K562 (cell line): ENCODE results near the gene C14orf180. TPM values are rescaled to one million over a fixed set of nuclear protein-coding genes. Genes with fewer than 3 reads are reported as not detected.

Source experiments
- ATAC-seq: fragments of 200-7000 bp; cut with Tn5 transposase; 3 replicates; pipeline ENCODE4 v1.9.1; 2020; ENCODE audit warnings: moderate library complexity
- BruUV-seq: library from RNA; stranded (reverse); fragments of 400-500 nt; replicated peaks from 2 replicates; lab custom pipeline; 2021; lab: Mats Ljungman, UMichigan
- CTCF ChIA-PET: fragments of 300-600 bp; formaldehyde crosslinking; extraction: SDS; loops from one replicate; lab custom pipeline; 2021; ENCODE audit warnings: low intra/inter-chr PET ratio; lab: Yijun Ruan, JAX
- POLR2A ChIA-PET: fragments of 300-600, 350-650 bp; sonication (Branson Sonifier 250); formaldehyde crosslinking; extraction: SDS; loops from one replicate; lab custom pipeline; 2021; ENCODE audit warnings: antibody characterized with exemption, inconsistent platforms; lab: Yijun Ruan, JAX
- DNase-seq, 4 experiments: peaks; one replicate each; pipeline versions ENCODE4 v3.0.0 to v3.0.0-alpha.2; 2011 to 2018; ENCODE audit warnings: low spot score in 3 of 4, mixed read lengths in 3 of 4; ENCODE audit errors: extremely low read depth in 1 of 4
- FAIRE-seq: peaks from 2 replicates; lab custom pipeline; 2011; peaks lifted over from hg19 to GRCh38; lab: Jason Lieb, UNC
- H2AFZ ChIP-seq: 2 replicates; pipeline ENCODE4 v1.6.0; 2011; ENCODE audit warnings: low read depth, low read length, control low read depth, inconsistent platforms
- H3K27ac ChIP-seq: fragments of 200-600 bp; 3 replicates; pipeline ENCODE4 v1.8.0; 2011; ENCODE audit warnings: low read depth, mild to moderate bottlenecking, control low read depth, inconsistent platforms, low read length, moderate library complexity, mixed read lengths; ENCODE audit errors: extremely low read depth
- H3K27me3 ChIP-seq, 2 experiments: fragments of 300-600 bp in 1 of 2; 2 replicates in 1 of 2; 3 replicates in 1 of 2; pipeline versions ENCODE4 v1.6.0 to v1.8.0; 2011; ENCODE audit warnings: inconsistent platforms in 2 of 2, low read length in 2 of 2, mild to moderate bottlenecking in 1 of 2, mixed read lengths in 1 of 2, moderate library complexity in 1 of 2; ENCODE audit not compliant: control insufficient read depth in 2 of 2, insufficient read depth in 2 of 2
- H3K36me3 ChIP-seq: fragments of 300-600 bp; 3 replicates; pipeline ENCODE4 v1.8.0; 2011; ENCODE audit warnings: mild to moderate bottlenecking, low read length, inconsistent platforms; ENCODE audit not compliant: control insufficient read depth, insufficient read depth
- H3K4me1 ChIP-seq, 2 experiments: fragments of 200-600 bp in 1 of 2; replicated peaks in 1 of 2; 2 replicates in 1 of 2; 3 replicates in 1 of 2; pipeline versions ENCODE4 v1.5.1 to v1.8.0; 2011; ENCODE audit warnings: inconsistent platforms in 2 of 2, low read length in 2 of 2, mild to moderate bottlenecking in 1 of 2, mixed read lengths in 1 of 2, moderate library complexity in 1 of 2; ENCODE audit not compliant: control insufficient read depth in 2 of 2, insufficient read depth in 2 of 2
- H3K4me2 ChIP-seq: 2 replicates; pipeline ENCODE4 v1.6.1; 2011; ENCODE audit warnings: low read length, control low read depth, inconsistent platforms, mixed read lengths; ENCODE audit not compliant: insufficient read depth
- H3K4me3 ChIP-seq: fragments of 200-600 bp; sonication (generic), shearing (Covaris generic); 2 replicates; pipeline ENCODE4 v1.5.1; 2016; ENCODE audit warnings: control low read depth, inconsistent platforms
- H3K79me2 ChIP-seq: fragments of 200-600 bp; 3 replicates; pipeline ENCODE4 v1.8.0; 2011; ENCODE audit warnings: low read length, inconsistent platforms; ENCODE audit not compliant: control insufficient read depth, insufficient read depth
- H3K9ac ChIP-seq, 2 experiments: 2 replicates each; pipeline versions ENCODE4 v1.6.0 to v1.6.1; 2011; ENCODE audit warnings: low read depth in 2 of 2, low read length in 2 of 2, control low read depth in 1 of 2, inconsistent platforms in 1 of 2, mild to moderate bottlenecking in 1 of 2, mixed read lengths in 1 of 2; ENCODE audit not compliant: insufficient read depth in 1 of 2
- H3K9me1 ChIP-seq: one replicate; pipeline ENCODE4 v1.6.0; 2011; ENCODE audit warnings: inconsistent platforms, mild to moderate bottlenecking, low read length, moderate library complexity; ENCODE audit not compliant: control insufficient read depth, insufficient read depth
- H3K9me3 ChIP-seq: replicated peaks from 2 replicates; pipeline ENCODE4 v1.5.1; 2011; ENCODE audit warnings: low read depth, low read length, inconsistent platforms; ENCODE audit not compliant: control insufficient read depth, insufficient read depth
- H4K20me1 ChIP-seq: replicated peaks from 2 replicates; pipeline ENCODE4 v1.6.1; 2011; ENCODE audit warnings: low read length, inconsistent platforms, mixed read lengths; ENCODE audit not compliant: control insufficient read depth, insufficient read depth
- HBP1 ChIP-seq: fragments of 450-650 bp; formaldehyde crosslinking; IDR thresholded peaks from 2 replicates; pipeline ENCODE4 v1.4.0; 2022; ENCODE audit warnings: missing genetic modification characterization
- HNRNPUL1 ChIP-seq: fragments of 200-400 bp; formaldehyde crosslinking; IDR thresholded peaks from 2 replicates; pipeline ENCODE4 v1.6.1; 2017; ENCODE audit warnings: low read length
- MEF2A ChIP-seq: IDR thresholded peaks from 2 replicates; pipeline ENCODE4 v1.6.1; 2011; ENCODE audit warnings: low read depth, mild to moderate bottlenecking, low read length, moderate library complexity; ENCODE audit not compliant: control insufficient read depth
- TEAD1 ChIP-seq, 2 experiments: fragments of 450-650 bp in 1 of 2; sonication (generic) in 1 of 2; formaldehyde crosslinking; IDR thresholded peaks; 2 replicates each; pipeline versions ENCODE4 v1.4.0 to v1.8.0; 2020 to 2022; ENCODE audit warnings: mild to moderate bottlenecking in 2 of 2, missing genetic modification reagents in 1 of 2
- UBTF ChIP-seq, 2 experiments: IDR thresholded peaks; 2 replicates each; pipeline ENCODE4 v1.6.1; 2012; ENCODE audit warnings: improper control_type of control experiment in 2 of 2, low read depth in 2 of 2, low read length in 2 of 2, borderline replicate concordance in 1 of 2
- ZBTB7A ChIP-seq: IDR thresholded peaks from 2 replicates; pipeline ENCODE4 v1.6.1; 2011; ENCODE audit warnings: low read depth, mild to moderate bottlenecking, low read length, moderate library complexity, borderline replicate concordance; ENCODE audit not compliant: control insufficient read depth
- ZNF644 ChIP-seq: fragments of 200-800 bp; sonication (Bioruptor generic); IDR thresholded peaks from 2 replicates; pipeline ENCODE4 v1.6.1; 2016; ENCODE audit warnings: low read depth, missing genetic modification characterization, missing compliant biosample characterization
- WGBS: fragments of 100-300 bp; shearing (Covaris generic); methylation state at CpG from one replicate; pipeline ENCODE4 v1.1.6; 2016; ENCODE audit warnings: low coverage, mixed read lengths; ENCODE audit not compliant: insufficient coverage; ENCODE audit errors: missing lambda C conversion rate; 5-methylcytosine and 5-hydroxymethylcytosine counted together
- in situ Hi-C: fragments of 300-500 bp; cut with MboI; formaldehyde crosslinking; loops from 4 replicates; pipeline ENCODE4 v1.15.0; 2018; ENCODE audit warnings: inconsistent platforms, mixed read lengths
- intact Hi-C: fragments of 100-400 bp; cut with micrococcal nuclease; formaldehyde crosslinking; loops from 2 replicates; pipeline ENCODE4 v1.14.2; 2022
- polyA plus RNA-seq, 8 experiments: library from polyadenylated mRNA; depleted of rRNA in 4 of 8; stranded (reverse) in 5 of 8; unstranded in 3 of 8; fragments of >200 nt; fragmentation: Nextera tagmentation in 2 of 8; fragmentation: Illumina TruSeq in 1 of 8; extraction: Ambion mirVana in 2 of 8; extraction: Trizol in 1 of 8; gene quantifications; 2 replicates each; pipeline versions ENCODE4 v1.2.1 to v1.2.3, GENCODE V29; 2011 to 2014; ENCODE audit warnings: inconsistent platforms in 1 of 8, missing spikeins in 1 of 8
- total RNA-seq, 7 experiments: library from RNA; depleted of rRNA in 6 of 7; stranded (reverse); fragments of >200 nt in 6 of 7; fragmentation: Illumina TruSeq in 2 of 7; extraction: Trizol in 2 of 7; gene quantifications; 2 replicates each; pipeline versions ENCODE4 v1.2.1 to v1.2.3, GENCODE V29; 2011 to 2021; ENCODE audit warnings: low replicate concordance in 1 of 7

Gene C14orf180
- total and polyA plus RNA-seq, 9 of the 15 experiments (the other 6 are each of a cell fraction or from before 2014, with no cell fraction given), result not detected

- CTCF ChIA-PET, result no interaction called here
These were observed 23.9 kb upstream of the C14orf180 start for GRCh38 chr14:104555430-104556255.

More at GRCh38 chr14:104555430-104556255, 23.9 kb upstream of the C14orf180 start:
- no peaks in the 10 kb centered on the region for H3K9me1 ChIP-seq
- FAIRE-seq (no peak), ATAC-seq (no peak), DNase-seq (no peak)
- H3K4me3 ChIP-seq, result no peak overlapping the region
- no peak overlapping the region for H2AFZ ChIP-seq
- no peaks in the 10 kb centered on the region for H3K79me2 ChIP-seq
- POLR2A ChIA-PET, result interaction anchor here (0.5 kb wide), 1 partner anchor 9 kb away, joined by 4 read pairs; no protein-coding TSS in a partner anchor
- BruUV-seq, result no TSS peak
- no peak overlapping the region for H3K9ac ChIP-seq
- no peaks in the 10 kb centered on the region; the same call in 1 of the 2 replicates for H4K20me1 ChIP-seq
- H3K27ac ChIP-seq, result no peak overlapping the region
- H3K4me2 ChIP-seq, result no peak overlapping the region
- no peaks in the 10 kb centered on the region for H3K4me1 ChIP-seq
- no peaks in the 10 kb centered on the region for H3K36me3 ChIP-seq
- no peaks in the 10 kb centered on the region for H3K9me3 ChIP-seq
- 6% methylated on average over 7 of the region's 11 CpGs for WGBS
- intact Hi-C loops, result no loop called here
- no peak for TF ChIP-seq ZBTB7A
- TF ChIP-seq ZNF644 (tag), result no peak
- no peak for TF ChIP-seq UBTF (IDR thresholded peaks at IDR 0.05; ENCODE audit: borderline replicate concordance in 1 of 2, low read depth in 2 of 2, low read length in 2 of 2)
- TF ChIP-seq HBP1 (CRISPR knock-in tag), result no peak
- TF ChIP-seq HNRNPUL1, result no peak
- TF ChIP-seq MEF2A, result no peak
- TF ChIP-seq TEAD1 (CRISPR knock-in tag; IDR thresholded peaks at IDR 0.05), result no peak
- in situ Hi-C loops, result no loop called here
- H3K27me3 ChIP-seq, result peaks cover 0 to 32% of the 10 kb centered on the region in 2 experiments; a peak in 2 of 5 replicates
